HEK293 (cell line): ENCODE results near the gene HOXC5.

Source experiments
- BCL11A ChIP-seq: fragments of 450-650 bp; formaldehyde crosslinking; IDR thresholded peaks from 2 replicates; pipeline ENCODE4 v1.5.1; 2016; ENCODE audit warnings: low read depth, missing biosample characterization, missing genetic modification characterization
- BCL11B ChIP-seq: fragments of 450-650 bp; formaldehyde crosslinking; IDR thresholded peaks from 2 replicates; pipeline ENCODE4 v1.5.1; 2016; ENCODE audit warnings: low read depth, missing biosample characterization, missing genetic modification characterization
- FEZF1 ChIP-seq: fragments of 450-650 bp; formaldehyde crosslinking; IDR thresholded peaks from 2 replicates; pipeline ENCODE4 v1.5.1; 2016; ENCODE audit warnings: missing biosample characterization, missing genetic modification characterization
- HOXC10 ChIP-seq: sonication (generic); formaldehyde crosslinking; IDR thresholded peaks from 2 replicates; pipeline ENCODE4 v1.8.1; 2023; ENCODE audit warnings: mild to moderate bottlenecking, missing genetic modification reagents
- KLF16 ChIP-seq: fragments of 450-650 bp; formaldehyde crosslinking; IDR thresholded peaks from 2 replicates; pipeline ENCODE4 v1.5.1; 2017; ENCODE audit warnings: missing biosample characterization, missing genetic modification characterization
- OSR2 ChIP-seq: fragments of 450-650 bp; formaldehyde crosslinking; IDR thresholded peaks from 2 replicates; pipeline ENCODE4 v1.5.1; 2016; ENCODE audit warnings: missing biosample characterization, missing genetic modification characterization
- ZBTB10 ChIP-seq: fragments of 450-650 bp; formaldehyde crosslinking; IDR thresholded peaks from 2 replicates; pipeline ENCODE4 v1.5.1; 2016; ENCODE audit warnings: missing biosample characterization, missing genetic modification characterization
- ZBTB26 ChIP-seq: fragments of 450-650 bp; formaldehyde crosslinking; optimal IDR thresholded peaks from 2 replicates; pipeline ENCODE3; 2016; ENCODE audit warnings: missing biosample characterization, mild to moderate bottlenecking, missing genetic modification characterization
- ZBTB7A ChIP-seq: fragments of 450-650 bp; formaldehyde crosslinking; IDR thresholded peaks from 2 replicates; pipeline ENCODE4 v1.5.1; 2016; ENCODE audit warnings: low read depth, missing biosample characterization, missing genetic modification characterization
- ZEB2 ChIP-seq: fragments of 450-650 bp; formaldehyde crosslinking; IDR thresholded peaks from 2 replicates; pipeline ENCODE4 v1.5.1; 2016; ENCODE audit warnings: missing biosample characterization, missing genetic modification characterization
- ZNF157 ChIP-seq: fragments of 450-650 bp; formaldehyde crosslinking; IDR thresholded peaks from 2 replicates; pipeline ENCODE4 v1.5.1; 2016; ENCODE audit warnings: missing biosample characterization, missing genetic modification characterization
- ZNF16 ChIP-seq: fragments of 450-650 bp; formaldehyde crosslinking; IDR thresholded peaks from 2 replicates; pipeline ENCODE4 v1.5.1; 2016; ENCODE audit warnings: low read depth, missing biosample characterization, missing genetic modification characterization
- ZNF175 ChIP-seq: fragments of 450-650 bp; formaldehyde crosslinking; IDR thresholded peaks from 2 replicates; pipeline ENCODE4 v1.5.1; 2016; ENCODE audit warnings: missing biosample characterization, missing genetic modification characterization
- ZNF2 ChIP-seq: fragments of 450-650 bp; formaldehyde crosslinking; IDR thresholded peaks from 2 replicates; pipeline ENCODE4 v1.5.1; 2016; ENCODE audit warnings: missing biosample characterization, missing genetic modification characterization
- ZNF366 ChIP-seq: fragments of 450-650 bp; formaldehyde crosslinking; conservative IDR thresholded peaks from 2 replicates; pipeline ENCODE4 v1.5.1; 2016; ENCODE audit warnings: missing biosample characterization, missing genetic modification characterization
- ZNF391 ChIP-seq: fragments of 450-650 bp; formaldehyde crosslinking; IDR thresholded peaks from 2 replicates; pipeline ENCODE4 v1.5.1; 2016; ENCODE audit warnings: low read depth, missing biosample characterization, missing genetic modification characterization, borderline replicate concordance
- ZNF404 ChIP-seq: fragments of 450-650 bp; formaldehyde crosslinking; IDR thresholded peaks from 2 replicates; pipeline ENCODE4 v1.5.1; 2017; ENCODE audit warnings: missing biosample characterization, missing genetic modification characterization
- ZNF449 ChIP-seq: fragments of 450-650 bp; formaldehyde crosslinking; IDR thresholded peaks from 2 replicates; pipeline ENCODE4 v1.5.1; 2017; ENCODE audit warnings: missing biosample characterization, mild to moderate bottlenecking, missing genetic modification characterization, moderate library complexity
- ZNF664 ChIP-seq: fragments of 450-650 bp; formaldehyde crosslinking; IDR thresholded peaks from 2 replicates; pipeline ENCODE4 v1.5.1; 2016; ENCODE audit warnings: missing biosample characterization, missing genetic modification characterization
- ZNF677 ChIP-seq: fragments of 450-650 bp; IDR thresholded peaks from 2 replicates; pipeline ENCODE4 v1.5.0; 2018; ENCODE audit warnings: missing biosample characterization, mild to moderate bottlenecking, missing genetic modification characterization, moderate library complexity
- ZNF76 ChIP-seq: fragments of 450-650 bp; formaldehyde crosslinking; IDR thresholded peaks from 2 replicates; pipeline ENCODE4; 2016; ENCODE audit warnings: low read depth, missing biosample characterization, missing genetic modification characterization, borderline replicate concordance
- ZNF791 ChIP-seq: fragments of 450-650 bp; formaldehyde crosslinking; IDR thresholded peaks from 2 replicates; pipeline ENCODE4 v1.5.1; 2016; ENCODE audit warnings: missing biosample characterization, missing genetic modification characterization
- ZSCAN30 ChIP-seq: fragments of 450-650 bp; IDR thresholded peaks from 2 replicates; pipeline ENCODE4 v1.5.1; 2018; ENCODE audit warnings: missing biosample characterization, mild to moderate bottlenecking, missing genetic modification characterization, moderate library complexity
- TF ChIP-seq, protein P1 (sequence below): fragments of 450-650 bp; formaldehyde crosslinking; IDR thresholded peaks from 2 replicates; pipeline ENCODE4 v1.5.1; 2016; ENCODE audit warnings: missing biosample characterization, missing genetic modification characterization
- TF ChIP-seq, protein P2 (sequence below): fragments of 450-650 bp; formaldehyde crosslinking; IDR thresholded peaks from 2 replicates; pipeline ENCODE4 v1.5.1; 2016; ENCODE audit warnings: missing biosample characterization, missing genetic modification characterization
- TF ChIP-seq, protein P3 (sequence below): fragments of 450-650 bp; IDR thresholded peaks from 2 replicates; pipeline ENCODE4 v1.5.1; 2018; ENCODE audit warnings: missing biosample characterization, mild to moderate bottlenecking, missing genetic modification characterization
- TF ChIP-seq, protein P4 (sequence below): fragments of 450-650 bp; formaldehyde crosslinking; IDR thresholded peaks from 2 replicates; pipeline ENCODE4 v1.5.1; 2016; ENCODE audit warnings: missing biosample characterization, missing genetic modification characterization
- TF ChIP-seq, protein P5 (sequence below): fragments of 450-650 bp; formaldehyde crosslinking; IDR thresholded peaks from 2 replicates; pipeline ENCODE4 v1.5.1; 2016; ENCODE audit warnings: missing biosample characterization, missing genetic modification characterization

Gene HOXC5

DNA sequence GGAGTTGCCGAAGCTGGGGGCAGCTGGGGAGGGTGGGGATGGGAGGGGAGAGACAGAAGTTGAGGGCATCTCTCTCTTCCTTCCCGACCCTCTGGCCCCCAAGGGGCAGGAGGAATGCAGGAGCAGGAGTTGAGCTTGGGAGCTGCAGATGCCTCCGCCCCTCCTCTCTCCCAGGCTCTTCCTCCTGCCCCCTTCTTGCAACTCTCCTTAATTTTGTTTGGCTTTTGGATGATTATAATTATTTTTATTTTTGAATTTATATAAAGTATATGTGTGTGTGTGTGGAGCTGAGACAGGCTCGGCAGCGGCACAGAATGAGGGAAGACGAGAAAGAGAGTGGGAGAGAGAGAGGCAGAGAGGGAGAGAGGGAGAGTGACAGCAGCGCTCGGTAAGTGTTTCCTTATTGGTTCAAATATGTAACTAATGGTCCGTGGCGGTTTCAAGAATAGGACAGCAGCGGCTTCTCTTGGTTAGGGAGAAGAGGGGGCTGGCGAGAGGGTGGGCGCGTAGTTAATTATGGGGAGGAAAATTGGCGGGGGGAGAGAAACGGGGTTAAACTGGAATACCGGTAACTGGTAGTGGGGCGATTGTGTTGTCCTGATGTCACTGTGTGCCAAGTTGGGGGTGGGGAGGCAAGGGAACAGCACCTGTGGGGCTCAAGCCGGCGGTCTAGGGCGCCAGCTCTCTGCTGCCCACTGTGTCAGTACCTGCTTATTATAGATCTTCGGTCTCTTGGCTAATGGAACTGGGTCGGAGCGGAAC lies 15.6 kb upstream of the HOXC5 start (continued):
- TF ChIP-seq OSR2 (tag by site-specific recombination) = peak; percentile 88
- no peak for TF ChIP-seq ZNF175 (tag by site-specific recombination)
- no peak for TF ChIP-seq ZNF157 (tag by site-specific recombination)
- no peak for TF ChIP-seq KLF16 (tag by site-specific recombination)
- TF ChIP-seq, protein P1, sequence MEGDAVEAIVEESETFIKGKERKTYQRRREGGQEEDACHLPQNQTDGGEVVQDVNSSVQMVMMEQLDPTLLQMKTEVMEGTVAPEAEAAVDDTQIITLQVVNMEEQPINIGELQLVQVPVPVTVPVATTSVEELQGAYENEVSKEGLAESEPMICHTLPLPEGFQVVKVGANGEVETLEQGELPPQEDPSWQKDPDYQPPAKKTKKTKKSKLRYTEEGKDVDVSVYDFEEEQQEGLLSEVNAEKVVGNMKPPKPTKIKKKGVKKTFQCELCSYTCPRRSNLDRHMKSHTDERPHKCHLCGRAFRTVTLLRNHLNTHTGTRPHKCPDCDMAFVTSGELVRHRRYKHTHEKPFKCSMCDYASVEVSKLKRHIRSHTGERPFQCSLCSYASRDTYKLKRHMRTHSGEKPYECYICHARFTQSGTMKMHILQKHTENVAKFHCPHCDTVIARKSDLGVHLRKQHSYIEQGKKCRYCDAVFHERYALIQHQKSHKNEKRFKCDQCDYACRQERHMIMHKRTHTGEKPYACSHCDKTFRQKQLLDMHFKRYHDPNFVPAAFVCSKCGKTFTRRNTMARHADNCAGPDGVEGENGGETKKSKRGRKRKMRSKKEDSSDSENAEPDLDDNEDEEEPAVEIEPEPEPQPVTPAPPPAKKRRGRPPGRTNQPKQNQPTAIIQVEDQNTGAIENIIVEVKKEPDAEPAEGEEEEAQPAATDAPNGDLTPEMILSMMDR (tag by site-specific recombination) = peak; percentile 73
- TF ChIP-seq BCL11B = peak; percentile 67; the same call in 1 of the 2 replicates
- no peak for TF ChIP-seq ZNF404
- TF ChIP-seq, protein P2, sequence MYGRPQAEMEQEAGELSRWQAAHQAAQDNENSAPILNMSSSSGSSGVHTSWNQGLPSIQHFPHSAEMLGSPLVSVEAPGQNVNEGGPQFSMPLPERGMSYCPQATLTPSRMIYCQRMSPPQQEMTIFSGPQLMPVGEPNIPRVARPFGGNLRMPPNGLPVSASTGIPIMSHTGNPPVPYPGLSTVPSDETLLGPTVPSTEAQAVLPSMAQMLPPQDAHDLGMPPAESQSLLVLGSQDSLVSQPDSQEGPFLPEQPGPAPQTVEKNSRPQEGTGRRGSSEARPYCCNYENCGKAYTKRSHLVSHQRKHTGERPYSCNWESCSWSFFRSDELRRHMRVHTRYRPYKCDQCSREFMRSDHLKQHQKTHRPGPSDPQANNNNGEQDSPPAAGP (tag by site-specific recombination) = peak; percentile 33; the same call in 1 of the 2 replicates
- no peak for TF ChIP-seq HOXC10 (CRISPR knock-in tag)
- peak; percentile 36; the same call in 1 of the 2 replicates for TF ChIP-seq ZBTB10 (tag by site-specific recombination)
- TF ChIP-seq, protein P3, sequence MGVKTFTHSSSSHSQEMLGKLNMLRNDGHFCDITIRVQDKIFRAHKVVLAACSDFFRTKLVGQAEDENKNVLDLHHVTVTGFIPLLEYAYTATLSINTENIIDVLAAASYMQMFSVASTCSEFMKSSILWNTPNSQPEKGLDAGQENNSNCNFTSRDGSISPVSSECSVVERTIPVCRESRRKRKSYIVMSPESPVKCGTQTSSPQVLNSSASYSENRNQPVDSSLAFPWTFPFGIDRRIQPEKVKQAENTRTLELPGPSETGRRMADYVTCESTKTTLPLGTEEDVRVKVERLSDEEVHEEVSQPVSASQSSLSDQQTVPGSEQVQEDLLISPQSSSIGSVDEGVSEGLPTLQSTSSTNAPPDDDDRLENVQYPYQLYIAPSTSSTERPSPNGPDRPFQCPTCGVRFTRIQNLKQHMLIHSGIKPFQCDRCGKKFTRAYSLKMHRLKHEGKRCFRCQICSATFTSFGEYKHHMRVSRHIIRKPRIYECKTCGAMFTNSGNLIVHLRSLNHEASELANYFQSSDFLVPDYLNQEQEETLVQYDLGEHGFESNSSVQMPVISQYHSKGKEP = no peak
- TF ChIP-seq ZNF366 = peak; percentile 99
- TF ChIP-seq ZNF664 (tag by site-specific recombination) = no peak
- no peak for TF ChIP-seq ZNF16
- TF ChIP-seq ZNF76 (tag by site-specific recombination) = 0 out of 2 replicates have a peak, but pooled peaks have one; percentile 7
- TF ChIP-seq BCL11A (tag by site-specific recombination) = peak; percentile 94
- TF ChIP-seq ZNF449 (tag by site-specific recombination) = no peak
- TF ChIP-seq, protein P4, sequence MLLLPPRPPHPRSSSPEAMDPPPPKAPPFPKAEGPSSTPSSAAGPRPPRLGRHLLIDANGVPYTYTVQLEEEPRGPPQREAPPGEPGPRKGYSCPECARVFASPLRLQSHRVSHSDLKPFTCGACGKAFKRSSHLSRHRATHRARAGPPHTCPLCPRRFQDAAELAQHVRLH = peak; percentile 31; the same call in 1 of the 2 replicates
- TF ChIP-seq ZBTB7A (tag by site-specific recombination) = peak; percentile 89; the same call in 1 of the 2 replicates
- no peak for TF ChIP-seq ZNF677 (tag by site-specific recombination)
- peak; percentile 83; the same call in 1 of the 2 replicates for TF ChIP-seq ZNF391
- TF ChIP-seq, protein P5, sequence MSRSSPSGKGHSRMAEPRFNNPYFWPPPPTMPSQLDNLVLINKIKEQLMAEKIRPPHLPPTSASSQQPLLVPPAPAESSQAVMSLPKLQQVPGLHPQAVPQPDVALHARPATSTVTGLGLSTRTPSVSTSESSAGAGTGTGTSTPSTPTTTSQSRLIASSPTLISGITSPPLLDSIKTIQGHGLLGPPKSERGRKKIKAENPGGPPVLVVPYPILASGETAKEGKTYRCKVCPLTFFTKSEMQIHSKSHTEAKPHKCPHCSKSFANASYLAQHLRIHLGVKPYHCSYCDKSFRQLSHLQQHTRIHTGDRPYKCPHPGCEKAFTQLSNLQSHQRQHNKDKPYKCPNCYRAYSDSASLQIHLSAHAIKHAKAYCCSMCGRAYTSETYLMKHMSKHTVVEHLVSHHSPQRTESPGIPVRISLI (tag by site-specific recombination) = no peak
- no peak for TF ChIP-seq ZNF791 (tag by site-specific recombination)
- TF ChIP-seq ZNF2 (tag by site-specific recombination) = peak; percentile 76
- no peak for TF ChIP-seq FEZF1 (tag by site-specific recombination)
- TF ChIP-seq ZSCAN30 (tag by site-specific recombination) = peak; percentile 57; the same call in 1 of the 2 replicates
- TF ChIP-seq ZEB2 (tag by site-specific recombination) = peak; percentile 81
- TF ChIP-seq ZBTB26 = no peak
